ENCODE data around the gene NCK2. TPM values are rescaled to one million over a fixed set of nuclear protein-coding genes. Genes with fewer than 3 reads are reported as not detected.

NCK2 gene
- total and polyA plus RNA-seq, 9 of the 15 experiments (the other 6 are each of a cell fraction or from before 2014, with no cell fraction given): 0.90 to 27.9 (median 15.9) TPM

DNA sequence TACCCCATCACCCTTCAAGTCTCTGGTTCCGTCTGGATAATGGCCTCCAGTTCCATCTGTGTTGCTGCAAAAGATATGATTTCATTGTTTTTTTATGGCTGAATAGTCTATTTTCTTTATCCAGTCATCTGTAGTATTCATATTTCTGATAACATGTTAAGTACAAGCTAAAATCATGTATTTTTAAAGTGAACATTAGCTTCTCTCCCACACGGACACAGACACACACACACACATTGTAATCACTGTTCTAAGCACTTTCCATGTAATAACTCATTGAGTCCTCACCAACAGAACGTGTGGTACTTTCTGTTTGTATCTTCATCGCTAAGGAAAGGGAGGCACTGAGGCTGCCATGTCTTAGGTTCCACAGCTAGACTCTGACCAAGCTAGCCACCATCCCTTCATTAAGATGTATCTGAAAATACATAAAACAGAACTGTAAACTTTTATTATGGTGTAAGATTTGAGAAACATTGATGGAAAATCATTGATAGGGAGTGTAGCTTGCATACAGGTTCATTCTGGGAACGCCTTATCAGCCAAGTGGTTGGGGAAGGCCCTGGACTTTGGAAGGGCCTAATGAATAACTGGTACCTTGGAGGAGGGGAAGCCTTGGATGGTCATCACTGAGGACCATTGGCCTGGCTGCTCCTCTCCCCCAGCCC lies 8.1 kb downstream of the NCK2 start:
- Histone ChIP-seq H3K9me3 (replicated peaks; ENCODE audit: control insufficient read depth, insufficient read depth, low read depth, low read length) (no peaks in the 10 kb centered on the region), H3K27me3 (ENCODE audit: control insufficient read depth in 2 of 2, insufficient read depth in 2 of 2, low read length in 2 of 2) (no peaks in the 10 kb centered on the region), H3K4me3 (no peak overlapping the region), H3K4me2 (ENCODE audit: insufficient read depth, low read length) (no peak overlapping the region), H4K20me1 (replicated peaks; ENCODE audit: control insufficient read depth, insufficient read depth, low read length) (peaks cover 3% of the 10 kb centered on the region; the same call in 1 of the 2 replicates), H2AFZ (ENCODE audit: low read depth, low read length) (no peak overlapping the region), H3K9me1 (ENCODE audit: control insufficient read depth, insufficient read depth, low read length) (no peaks in the 10 kb centered on the region), H3K9ac (ENCODE audit: insufficient read depth in 1 of 2, low read depth in 2 of 2, low read length in 2 of 2) (no peak overlapping the region), H3K79me2 (ENCODE audit: control insufficient read depth, insufficient read depth, low read length) (peaks cover 19% of the 10 kb centered on the region; the same call in 1 of the 3 replicates), H3K4me1 (replicated peaks in 1 of 2; ENCODE audit: control insufficient read depth in 2 of 2, insufficient read depth in 2 of 2, low read length in 2 of 2) (no peaks in the 10 kb centered on the region; a peak in 3 of 5 replicates), H3K27ac (ENCODE audit: extremely low read depth, low read depth, low read length) (no peak overlapping the region), H3K36me3 (ENCODE audit: control insufficient read depth, insufficient read depth, low read length) (peaks cover 2% of the 10 kb centered on the region; the same call in 1 of the 3 replicates)
- ChIA-PET POLR2A (interaction anchor here (1.1 kb wide), 1 partner anchor 9 kb away, joined by 3 read pairs; no protein-coding TSS in a partner anchor), CTCF (ENCODE audit: low intra/inter-chr PET ratio) (no interaction called here)
- in situ Hi-C loops (cut with MboI) (no loop called here), intact Hi-C loops (cut with micrococcal nuclease) (no loop called here)
- no peak for FAIRE-seq
- 44% methylated on average over 5 of the region's 5 CpGs for WGBS (ENCODE audit: insufficient coverage, low coverage, missing lambda C conversion rate)
- no peak for DNase-seq (ENCODE audit: extremely low read depth in 1 of 4, low spot score in 3 of 4)
- no TSS peak for BruUV-seq (replicated peaks)
- TF ChIP-seq NELFE (IDR thresholded peaks at IDR 0.05; ENCODE audit: insufficient read depth, insufficient read length) (no peak), NCOA1 (IDR thresholded peaks at IDR 0.05; ENCODE audit: low read depth) (no peak), CCAR2 (IDR thresholded peaks at IDR 0.05; ENCODE audit: low read depth, low read length) (no peak), KHSRP (IDR thresholded peaks at IDR 0.05) (no peak), SMAD1 (IDR thresholded peaks at IDR 0.05; ENCODE audit: low read depth, low read length, partially characterized antibody) (no peak), NR4A1 (CRISPR knock-in tag; IDR thresholded peaks at IDR 0.05) (no peak), NR4A1 (tag; IDR thresholded peaks at IDR 0.05) (no peak), TCF3 (CRISPR knock-in tag; IDR thresholded peaks at IDR 0.05) (no peak), HOXB6 (CRISPR knock-in tag; IDR thresholded peaks at IDR 0.05; ENCODE audit: borderline replicate concordance) (no peak), SETDB1 (IDR thresholded peaks at IDR 0.05; ENCODE audit: low read length) (no peak), MTA3 (IDR thresholded peaks at IDR 0.05; ENCODE audit: borderline replicate concordance) (no peak), EP300 (IDR thresholded peaks at IDR 0.05; ENCODE audit: low read length) (no peak), TAF9B (IDR thresholded peaks at IDR 0.05; ENCODE audit: partially characterized antibody) (no peak), ZNF212 (CRISPR knock-in tag; IDR thresholded peaks at IDR 0.05) (no peak), HNRNPL (IDR thresholded peaks at IDR 0.05; ENCODE audit: low read depth, low read length) (no peak), NRF1 (conservative IDR thresholded peaks at IDR 0.05 in 1 of 2, IDR thresholded peaks at IDR 0.05 in 1 of 2) (no peak), GATAD2B (IDR thresholded peaks at IDR 0.05; ENCODE audit: borderline replicate concordance) (no peak)
- TF ChIP-seq, protein P1, sequence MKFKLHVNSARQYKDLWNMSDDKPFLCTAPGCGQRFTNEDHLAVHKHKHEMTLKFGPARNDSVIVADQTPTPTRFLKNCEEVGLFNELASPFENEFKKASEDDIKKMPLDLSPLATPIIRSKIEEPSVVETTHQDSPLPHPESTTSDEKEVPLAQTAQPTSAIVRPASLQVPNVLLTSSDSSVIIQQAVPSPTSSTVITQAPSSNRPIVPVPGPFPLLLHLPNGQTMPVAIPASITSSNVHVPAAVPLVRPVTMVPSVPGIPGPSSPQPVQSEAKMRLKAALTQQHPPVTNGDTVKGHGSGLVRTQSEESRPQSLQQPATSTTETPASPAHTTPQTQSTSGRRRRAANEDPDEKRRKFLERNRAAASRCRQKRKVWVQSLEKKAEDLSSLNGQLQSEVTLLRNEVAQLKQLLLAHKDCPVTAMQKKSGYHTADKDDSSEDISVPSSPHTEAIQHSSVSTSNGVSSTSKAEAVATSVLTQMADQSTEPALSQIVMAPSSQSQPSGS (CRISPR knock-in tag; IDR thresholded peaks at IDR 0.05): no peak
- TF ChIP-seq, protein P2, sequence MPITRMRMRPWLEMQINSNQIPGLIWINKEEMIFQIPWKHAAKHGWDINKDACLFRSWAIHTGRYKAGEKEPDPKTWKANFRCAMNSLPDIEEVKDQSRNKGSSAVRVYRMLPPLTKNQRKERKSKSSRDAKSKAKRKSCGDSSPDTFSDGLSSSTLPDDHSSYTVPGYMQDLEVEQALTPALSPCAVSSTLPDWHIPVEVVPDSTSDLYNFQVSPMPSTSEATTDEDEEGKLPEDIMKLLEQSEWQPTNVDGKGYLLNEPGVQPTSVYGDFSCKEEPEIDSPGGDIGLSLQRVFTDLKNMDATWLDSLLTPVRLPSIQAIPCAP (CRISPR knock-in tag; IDR thresholded peaks at IDR 0.05; ENCODE audit: borderline replicate concordance): no peak
- TF ChIP-seq, protein P3, sequence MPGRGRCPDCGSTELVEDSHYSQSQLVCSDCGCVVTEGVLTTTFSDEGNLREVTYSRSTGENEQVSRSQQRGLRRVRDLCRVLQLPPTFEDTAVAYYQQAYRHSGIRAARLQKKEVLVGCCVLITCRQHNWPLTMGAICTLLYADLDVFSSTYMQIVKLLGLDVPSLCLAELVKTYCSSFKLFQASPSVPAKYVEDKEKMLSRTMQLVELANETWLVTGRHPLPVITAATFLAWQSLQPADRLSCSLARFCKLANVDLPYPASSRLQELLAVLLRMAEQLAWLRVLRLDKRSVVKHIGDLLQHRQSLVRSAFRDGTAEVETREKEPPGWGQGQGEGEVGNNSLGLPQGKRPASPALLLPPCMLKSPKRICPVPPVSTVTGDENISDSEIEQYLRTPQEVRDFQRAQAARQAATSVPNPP (IDR thresholded peaks at IDR 0.05; ENCODE audit: borderline replicate concordance, insufficient read depth, insufficient read length): no peak
- no peak for ATAC-seq

All from K562 (cell line).